ENCODE measurements around the gene KLK3. TPM values are rescaled to one million over a fixed set of nuclear protein-coding genes. Genes with fewer than 3 reads are reported as not detected.
A peak's percentile ranks its signal among the peaks of the same experiment; 100 is the strongest.

Gene KLK3
- total RNA-seq, 2 donors from 2014 or later = not detected

DNA sequence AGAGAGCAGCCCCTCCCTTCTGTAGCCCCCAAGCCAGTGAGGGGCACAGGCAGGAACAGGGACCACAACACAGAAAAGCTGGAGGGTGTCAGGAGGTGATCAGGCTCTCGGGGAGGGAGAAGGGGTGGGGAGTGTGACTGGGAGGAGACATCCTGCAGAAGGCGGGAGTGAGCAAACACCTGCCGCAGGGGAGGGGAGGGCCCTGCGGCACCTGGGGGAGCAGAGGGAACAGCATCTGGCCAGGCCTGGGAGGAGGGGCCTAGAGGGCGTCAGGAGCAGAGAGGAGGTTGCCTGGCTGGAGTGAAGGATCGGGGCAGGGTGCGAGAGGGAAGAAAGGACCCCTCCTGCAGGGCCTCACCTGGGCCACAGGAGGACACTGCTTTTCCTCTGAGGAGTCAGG is 4.2 kb downstream of the KLK3 start:
- H3K27ac Mint-ChIP-seq = no peak overlapping the region
- H3K4me1 Mint-ChIP-seq (ENCODE audit: low read depth) = no peaks in the 10 kb centered on the region
- peaks cover 76% of the 10 kb centered on the region for H3K27me3 Mint-ChIP-seq (ENCODE audit: low read depth)
- H3K36me3 Mint-ChIP-seq (ENCODE audit: insufficient read depth in 2 of 2) = no peaks in the 10 kb centered on the region
- H3K4me3 Mint-ChIP-seq = no peak overlapping the region
- DNase-seq (no peak), ATAC-seq (replicated peaks in 1 of 2) (no peak)
- no peaks in the 10 kb centered on the region for H3K9me3 Mint-ChIP-seq

DNA sequence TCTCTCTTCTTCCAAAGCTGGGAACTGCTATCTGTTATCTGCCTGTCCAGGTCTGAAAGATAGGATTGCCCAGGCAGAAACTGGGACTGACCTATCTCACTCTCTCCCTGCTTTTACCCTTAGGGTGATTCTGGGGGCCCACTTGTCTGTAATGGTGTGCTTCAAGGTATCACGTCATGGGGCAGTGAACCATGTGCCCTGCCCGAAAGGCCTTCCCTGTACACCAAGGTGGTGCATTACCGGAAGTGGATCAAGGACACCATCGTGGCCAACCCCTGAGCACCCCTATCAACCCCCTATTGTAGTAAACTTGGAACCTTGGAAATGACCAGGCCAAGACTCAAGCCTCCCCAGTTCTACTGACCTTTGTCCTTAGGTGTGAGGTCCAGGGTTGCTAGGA is 5.1 kb downstream of the KLK3 start:
- no peak for ATAC-seq (replicated peaks in 1 of 2)
- Mint-ChIP-seq H3K36me3 (ENCODE audit: insufficient read depth in 2 of 2) (no peaks in the 10 kb centered on the region), H3K27ac (no peak overlapping the region), H3K27me3 (ENCODE audit: low read depth) (peaks cover 71% of the 10 kb centered on the region), H3K9me3 (no peaks in the 10 kb centered on the region), H3K4me1 (ENCODE audit: low read depth) (no peaks in the 10 kb centered on the region), H3K4me3 (no peak overlapping the region)
- DNase-seq = no peak

DNA sequence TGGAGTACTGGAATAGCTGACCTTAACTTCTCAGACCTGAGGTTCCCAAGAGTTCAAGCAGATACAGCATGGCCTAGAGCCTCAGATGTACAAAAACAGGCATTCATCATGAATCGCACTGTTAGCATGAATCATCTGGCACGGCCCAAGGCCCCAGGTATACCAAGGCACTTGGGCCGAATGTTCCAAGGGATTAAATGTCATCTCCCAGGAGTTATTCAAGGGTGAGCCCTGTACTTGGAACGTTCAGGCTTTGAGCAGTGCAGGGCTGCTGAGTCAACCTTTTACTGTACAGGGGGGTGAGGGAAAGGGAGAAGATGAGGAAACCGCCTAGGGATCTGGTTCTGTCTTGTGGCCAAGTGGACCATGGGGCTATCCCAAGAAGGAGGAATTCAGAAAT is 6.3 kb downstream of the KLK3 start:
- no peak overlapping the region for H3K4me3 Mint-ChIP-seq
- DNase-seq = no peak
- H3K36me3 Mint-ChIP-seq (ENCODE audit: insufficient read depth in 2 of 2) = no peaks in the 10 kb centered on the region
- H3K4me1 Mint-ChIP-seq (ENCODE audit: low read depth) = no peaks in the 10 kb centered on the region
- H3K27me3 Mint-ChIP-seq (ENCODE audit: low read depth) = peaks cover 71% of the 10 kb centered on the region
- H3K27ac Mint-ChIP-seq = no peak overlapping the region
- no peaks in the 10 kb centered on the region for H3K9me3 Mint-ChIP-seq
- ATAC-seq (replicated peaks in 1 of 2) = no peak

DNA sequence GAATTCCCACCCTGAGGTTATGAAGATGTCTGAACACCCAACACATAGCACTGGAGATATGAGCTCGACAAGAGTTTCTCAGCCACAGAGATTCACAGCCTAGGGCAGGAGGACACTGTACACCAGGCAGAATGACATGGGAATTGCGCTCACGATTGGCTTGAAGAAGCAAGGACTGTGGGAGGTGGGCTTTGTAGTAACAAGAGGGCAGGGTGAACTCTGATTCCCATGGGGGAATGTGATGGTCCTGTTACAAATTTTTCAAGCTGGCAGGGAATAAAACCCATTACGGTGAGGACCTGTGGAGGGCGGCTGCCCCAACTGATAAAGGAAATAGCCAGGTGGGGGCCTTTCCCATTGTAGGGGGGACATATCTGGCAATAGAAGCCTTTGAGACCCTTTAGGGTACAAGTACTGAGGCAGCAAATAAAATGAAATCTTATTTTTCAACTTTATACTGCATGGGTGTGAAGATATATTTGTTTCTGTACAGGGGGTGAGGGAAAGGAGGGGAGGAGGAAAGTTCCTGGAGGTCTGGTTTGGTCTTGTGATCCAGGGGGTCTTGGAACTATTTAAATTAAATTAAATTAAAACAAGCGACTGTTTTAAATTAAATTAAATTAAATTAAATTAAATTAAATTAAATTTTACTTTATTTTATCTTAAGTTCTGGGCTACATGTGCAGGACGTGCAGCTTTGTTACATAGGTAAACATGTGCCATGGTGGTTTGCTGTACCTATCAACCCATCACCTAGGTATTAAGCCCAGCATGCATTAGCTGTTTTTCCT is 7.0 kb downstream of the KLK3 start:
- Mint-ChIP-seq H3K27me3 (ENCODE audit: low read depth) (peaks cover 71% of the 10 kb centered on the region), H3K9me3 (no peaks in the 10 kb centered on the region)
- no peak for ATAC-seq (replicated peaks in 1 of 2)

DNA sequence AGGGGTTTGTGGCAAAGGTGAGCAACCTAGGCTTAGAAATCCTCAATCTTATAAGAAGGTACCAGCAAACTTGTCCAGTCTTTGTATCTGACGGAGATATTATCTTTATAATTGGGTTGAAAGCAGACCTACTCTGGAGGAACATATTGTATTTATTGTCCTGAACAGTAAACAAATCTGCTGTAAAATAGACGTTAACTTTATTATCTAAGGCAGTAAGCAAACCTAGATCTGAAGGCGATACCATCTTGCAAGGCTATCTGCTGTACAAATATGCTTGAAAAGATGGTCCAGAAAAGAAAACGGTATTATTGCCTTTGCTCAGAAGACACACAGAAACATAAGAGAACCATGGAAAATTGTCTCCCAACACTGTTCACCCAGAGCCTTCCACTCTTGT is 14.8 kb downstream of the KLK3 start:
- H3K27me3 Mint-ChIP-seq (ENCODE audit: low read depth) = peaks cover 62% of the 10 kb centered on the region
- H3K4me1 Mint-ChIP-seq (ENCODE audit: low read depth) = no peaks in the 10 kb centered on the region
- no peaks in the 10 kb centered on the region for H3K9me3 Mint-ChIP-seq
- H3K36me3 Mint-ChIP-seq (ENCODE audit: insufficient read depth in 2 of 2) = no peaks in the 10 kb centered on the region
- H3K27ac Mint-ChIP-seq = no peak overlapping the region
- H3K4me3 Mint-ChIP-seq = no peak overlapping the region
- DNase-seq (no peak), ATAC-seq (replicated peaks in 1 of 2) (no peak)

More for the DNA sequence above, 7.0 kb downstream of the KLK3 start:
- no peak overlapping the region for H3K27ac Mint-ChIP-seq
- DNase-seq = no peak
- no peaks in the 10 kb centered on the region for H3K36me3 Mint-ChIP-seq (ENCODE audit: insufficient read depth in 2 of 2)
- H3K4me3 Mint-ChIP-seq = no peak overlapping the region
- H3K4me1 Mint-ChIP-seq (ENCODE audit: low read depth) = no peaks in the 10 kb centered on the region

DNA sequence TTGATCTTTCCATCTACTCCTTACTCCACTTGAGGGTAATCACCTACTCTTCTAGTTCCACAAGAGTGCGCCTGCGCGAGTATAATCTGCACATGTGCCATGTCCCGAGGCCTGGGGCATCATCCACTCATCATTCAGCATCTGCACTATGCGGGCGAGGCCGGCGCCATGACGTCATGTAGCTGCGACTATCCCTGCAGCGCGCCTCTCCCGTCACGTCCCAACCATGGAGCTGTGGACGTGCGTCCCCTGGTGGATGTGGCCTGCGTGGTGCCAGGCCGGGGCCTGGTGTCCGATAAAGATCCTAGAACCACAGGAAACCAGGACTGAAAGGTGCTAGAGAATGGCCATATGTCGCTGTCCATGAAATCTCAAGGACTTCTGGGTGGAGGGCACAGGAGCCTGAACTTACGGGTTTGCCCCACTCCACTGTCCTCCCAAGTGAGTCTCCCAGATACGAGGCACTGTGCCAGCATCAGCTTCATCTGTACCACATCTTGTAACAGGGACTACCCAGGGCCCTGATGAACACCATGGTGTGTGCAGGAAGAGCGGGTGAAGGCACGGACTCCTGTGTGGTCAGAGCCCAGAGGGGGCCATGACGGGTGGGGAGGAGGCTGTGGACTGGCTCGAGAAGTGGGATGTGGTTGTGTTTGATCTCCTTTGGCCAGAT is 15.8 kb downstream of the KLK3 start:
- Mint-ChIP-seq H3K4me3 (no peak overlapping the region), H3K9me3 (no peaks in the 10 kb centered on the region), H3K4me1 (ENCODE audit: low read depth) (no peaks in the 10 kb centered on the region), H3K27ac (no peak overlapping the region), H3K27me3 (ENCODE audit: low read depth) (peaks cover 53% of the 10 kb centered on the region), H3K36me3 (ENCODE audit: insufficient read depth in 2 of 2) (no peaks in the 10 kb centered on the region)
- ATAC-seq (replicated peaks in 1 of 2) = peak; percentile 52 to 69
- DNase-seq = peak; percentile 14 to 32

DNA sequence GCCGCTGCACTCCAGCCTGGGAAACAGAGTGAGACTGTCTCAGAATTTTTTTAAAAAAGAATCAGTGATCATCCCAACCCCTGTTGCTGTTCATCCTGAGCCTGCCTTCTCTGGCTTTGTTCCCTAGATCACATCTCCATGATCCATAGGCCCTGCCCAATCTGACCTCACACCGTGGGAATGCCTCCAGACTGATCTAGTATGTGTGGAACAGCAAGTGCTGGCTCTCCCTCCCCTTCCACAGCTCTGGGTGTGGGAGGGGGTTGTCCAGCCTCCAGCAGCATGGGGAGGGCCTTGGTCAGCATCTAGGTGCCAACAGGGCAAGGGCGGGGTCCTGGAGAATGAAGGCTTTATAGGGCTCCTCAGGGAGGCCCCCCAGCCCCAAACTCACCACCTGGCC is 18.3 kb downstream of the KLK3 start, which contains the start of gene KLK2:
KLK2 (plus strand) TSS at position 384 of the 400 bp plus-strand sequence. CDS start 35 bp downstream, outside the sequence.
- DNase-seq = no peak
- Mint-ChIP-seq H3K27me3 (ENCODE audit: low read depth) (peaks cover 28% of the 10 kb centered on the region), H3K36me3 (ENCODE audit: insufficient read depth in 2 of 2) (no peaks in the 10 kb centered on the region), H3K27ac (no peak within 1 kb of the TSS), H3K4me3 (no peak within 1 kb of the TSS), H3K4me1 (ENCODE audit: low read depth) (no peaks in the 10 kb centered on the region), H3K9me3 (no peaks in the 10 kb centered on the region)
- no peak for ATAC-seq (replicated peaks in 1 of 2)

DNA sequence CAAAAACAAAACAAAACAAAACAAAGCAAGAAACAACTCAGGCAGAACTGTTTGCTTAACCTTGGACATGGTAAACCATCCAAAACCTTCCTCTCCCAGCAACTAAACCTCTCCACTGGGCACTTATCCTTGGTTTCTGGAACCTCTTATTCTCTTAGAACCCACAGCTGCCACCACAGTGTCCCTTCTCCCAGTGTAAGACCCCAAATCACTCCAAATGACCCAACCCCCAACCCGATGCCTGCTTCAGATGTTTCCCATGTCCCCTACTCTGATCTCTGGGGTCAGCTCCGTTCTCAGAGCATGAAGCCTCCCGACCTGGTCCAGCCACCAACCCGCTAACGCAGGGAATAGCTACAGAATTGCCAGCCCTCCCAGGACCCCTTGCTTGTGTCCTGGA is 19.5 kb downstream of the KLK3 start:
- H3K36me3 Mint-ChIP-seq (ENCODE audit: insufficient read depth in 2 of 2) = no peaks in the 10 kb centered on the region
- DNase-seq (no peak), ATAC-seq (replicated peaks in 1 of 2) (no peak)
- no peak overlapping the region for H3K27ac Mint-ChIP-seq
- H3K4me3 Mint-ChIP-seq = no peak overlapping the region
- H3K4me1 Mint-ChIP-seq (ENCODE audit: low read depth) = no peaks in the 10 kb centered on the region
- H3K9me3 Mint-ChIP-seq = no peaks in the 10 kb centered on the region
- peaks cover 31% of the 10 kb centered on the region for H3K27me3 Mint-ChIP-seq (ENCODE audit: low read depth)

DNA sequence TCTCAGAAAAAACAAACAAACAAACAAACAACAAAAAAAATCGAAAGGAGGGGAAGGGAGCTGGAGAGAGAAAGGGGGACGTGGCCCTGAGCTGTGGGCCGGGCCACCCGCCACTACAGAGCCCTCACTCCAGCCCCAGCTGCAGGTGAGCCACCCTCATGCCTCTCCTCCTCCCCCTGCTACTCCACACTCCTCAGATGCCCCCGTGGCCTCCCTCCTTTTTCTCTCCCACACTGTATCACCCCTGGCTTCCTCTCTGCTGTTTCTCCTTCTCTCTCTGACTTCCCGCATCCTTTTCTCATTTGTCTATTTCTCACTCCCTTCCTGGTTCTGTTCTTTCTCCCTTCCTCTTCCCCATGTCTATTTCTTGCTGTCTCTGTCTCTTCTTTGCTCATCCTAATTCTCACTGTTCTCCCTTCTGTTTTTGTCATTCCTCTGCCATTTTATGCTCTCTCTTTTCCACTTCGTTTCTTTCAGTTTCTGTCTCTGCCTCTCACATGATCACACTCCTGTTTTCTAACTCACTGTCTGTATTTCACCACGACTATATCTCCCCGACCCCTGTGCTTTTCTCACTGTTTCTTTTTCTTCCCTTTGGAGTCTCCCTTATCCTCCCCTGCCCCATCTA is 21.2 kb downstream of the KLK3 start:
- Mint-ChIP-seq H3K9me3 (no peaks in the 10 kb centered on the region), H3K27me3 (ENCODE audit: low read depth) (peaks cover 43% of the 10 kb centered on the region), H3K4me3 (no peak overlapping the region), H3K4me1 (ENCODE audit: low read depth) (no peaks in the 10 kb centered on the region), H3K27ac (no peak overlapping the region), H3K36me3 (ENCODE audit: insufficient read depth in 2 of 2) (no peaks in the 10 kb centered on the region)
- ATAC-seq (replicated peaks in 1 of 2) (no peak), DNase-seq (no peak)

DNA sequence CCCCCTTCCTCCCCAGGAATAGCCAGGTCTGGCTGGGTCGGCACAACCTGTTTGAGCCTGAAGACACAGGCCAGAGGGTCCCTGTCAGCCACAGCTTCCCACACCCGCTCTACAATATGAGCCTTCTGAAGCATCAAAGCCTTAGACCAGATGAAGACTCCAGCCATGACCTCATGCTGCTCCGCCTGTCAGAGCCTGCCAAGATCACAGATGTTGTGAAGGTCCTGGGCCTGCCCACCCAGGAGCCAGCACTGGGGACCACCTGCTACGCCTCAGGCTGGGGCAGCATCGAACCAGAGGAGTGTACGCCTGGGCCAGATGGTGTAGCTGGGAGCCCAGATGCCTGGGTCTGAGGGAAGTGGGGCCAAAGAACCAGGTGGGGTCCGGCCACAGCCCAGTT is 21.7 kb downstream of the KLK3 start:
- DNase-seq = no peak
- Mint-ChIP-seq H3K4me3 (no peak overlapping the region), H3K36me3 (ENCODE audit: insufficient read depth in 2 of 2) (no peaks in the 10 kb centered on the region), H3K27ac (no peak overlapping the region), H3K4me1 (ENCODE audit: low read depth) (no peaks in the 10 kb centered on the region), H3K9me3 (no peaks in the 10 kb centered on the region), H3K27me3 (ENCODE audit: low read depth) (peaks cover 38% of the 10 kb centered on the region)
- ATAC-seq (replicated peaks in 1 of 2) = no peak

DNA sequence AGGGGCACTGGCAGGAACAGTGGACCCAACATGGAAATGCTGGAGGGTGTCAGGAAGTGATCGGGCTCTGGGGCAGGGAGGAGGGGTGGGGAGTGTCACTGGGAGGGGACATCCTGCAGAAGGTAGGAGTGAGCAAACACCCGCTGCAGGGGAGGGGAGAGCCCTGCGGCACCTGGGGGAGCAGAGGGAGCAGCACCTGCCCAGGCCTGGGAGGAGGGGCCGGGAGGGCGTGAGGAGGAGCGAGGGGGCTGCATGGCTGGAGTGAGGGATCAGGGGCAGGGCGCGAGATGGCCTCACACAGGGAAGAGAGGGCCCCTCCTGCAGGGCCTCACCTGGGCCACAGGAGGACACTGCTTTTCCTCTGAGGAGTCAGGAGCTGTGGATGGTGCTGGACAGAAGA is 22.6 kb downstream of the KLK3 start:
- H3K9me3 Mint-ChIP-seq = no peaks in the 10 kb centered on the region
- DNase-seq (no peak), ATAC-seq (replicated peaks in 1 of 2) (no peak)
- no peak overlapping the region for H3K27ac Mint-ChIP-seq
- no peaks in the 10 kb centered on the region for H3K36me3 Mint-ChIP-seq (ENCODE audit: insufficient read depth in 2 of 2)
- H3K4me1 Mint-ChIP-seq (ENCODE audit: low read depth) = no peaks in the 10 kb centered on the region
- H3K27me3 Mint-ChIP-seq (ENCODE audit: low read depth) = peaks cover 40% of the 10 kb centered on the region
- no peak overlapping the region for H3K4me3 Mint-ChIP-seq

DNA sequence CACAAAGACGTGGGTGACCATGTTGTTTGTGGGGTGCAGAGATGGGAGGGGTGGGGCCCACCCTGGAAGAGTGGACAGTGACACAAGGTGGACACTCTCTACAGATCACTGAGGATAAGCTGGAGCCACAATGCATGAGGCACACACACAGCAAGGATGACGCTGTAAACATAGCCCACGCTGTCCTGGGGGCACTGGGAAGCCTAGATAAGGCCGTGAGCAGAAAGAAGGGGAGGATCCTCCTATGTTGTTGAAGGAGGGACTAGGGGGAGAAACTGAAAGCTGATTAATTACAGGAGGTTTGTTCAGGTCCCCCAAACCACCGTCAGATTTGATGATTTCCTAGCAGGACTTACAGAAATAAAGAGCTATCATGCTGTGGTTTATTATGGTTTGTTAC is 24.1 kb downstream of the KLK3 start:
- no peaks in the 10 kb centered on the region for H3K36me3 Mint-ChIP-seq (ENCODE audit: insufficient read depth in 2 of 2)
- H3K9me3 Mint-ChIP-seq = no peaks in the 10 kb centered on the region
- H3K27ac Mint-ChIP-seq = no peak overlapping the region
- H3K27me3 Mint-ChIP-seq (ENCODE audit: low read depth) = peaks cover 43% of the 10 kb centered on the region
- H3K4me3 Mint-ChIP-seq = no peak overlapping the region
- ATAC-seq (replicated peaks in 1 of 2) = no peak
- no peaks in the 10 kb centered on the region for H3K4me1 Mint-ChIP-seq (ENCODE audit: low read depth)
- no peak for DNase-seq

DNA sequence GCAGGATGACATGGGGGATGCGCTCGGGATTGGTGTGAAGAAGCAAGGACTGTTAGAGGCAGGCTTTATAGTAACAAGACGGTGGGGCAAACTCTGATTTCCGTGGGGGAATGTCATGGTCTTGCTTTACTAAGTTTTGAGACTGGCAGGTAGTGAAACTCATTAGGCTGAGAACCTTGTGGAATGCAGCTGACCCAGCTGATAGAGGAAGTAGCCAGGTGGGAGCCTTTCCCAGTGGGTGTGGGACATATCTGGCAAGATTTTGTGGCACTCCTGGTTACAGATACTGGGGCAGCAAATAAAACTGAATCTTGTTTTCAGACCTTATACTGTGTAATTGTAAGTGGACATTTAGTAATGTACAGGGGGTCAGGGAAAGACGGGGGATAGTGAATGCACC is 25.5 kb downstream of the KLK3 start:
- Mint-ChIP-seq H3K4me3 (no peak overlapping the region), H3K4me1 (ENCODE audit: low read depth) (no peaks in the 10 kb centered on the region), H3K36me3 (ENCODE audit: insufficient read depth in 2 of 2) (no peaks in the 10 kb centered on the region), H3K27me3 (ENCODE audit: low read depth) (peaks cover 52% of the 10 kb centered on the region), H3K27ac (no peak overlapping the region), H3K9me3 (no peaks in the 10 kb centered on the region)
- no peak for ATAC-seq (replicated peaks in 1 of 2)
- DNase-seq = no peak

Data from activated T-cell treated with anti-CD3 and anti-CD28 coated beads, Interleukin-2, amount 50 U/mL, for 72 hours (primary cell).